ENCODE results near the gene PCSK5. TPM values are rescaled to one million over a fixed set of nuclear protein-coding genes. Genes with fewer than 3 reads are reported as not detected.

The PCSK5 gene
- total RNA-seq, 6 experiments from 2014 or later, result 1.4 to 5.8 (median 3.5) TPM

- TF ChIP-seq POLR2A (IDR thresholded peaks at IDR 0.05), result no peak
- TF ChIP-seq, protein P1, sequence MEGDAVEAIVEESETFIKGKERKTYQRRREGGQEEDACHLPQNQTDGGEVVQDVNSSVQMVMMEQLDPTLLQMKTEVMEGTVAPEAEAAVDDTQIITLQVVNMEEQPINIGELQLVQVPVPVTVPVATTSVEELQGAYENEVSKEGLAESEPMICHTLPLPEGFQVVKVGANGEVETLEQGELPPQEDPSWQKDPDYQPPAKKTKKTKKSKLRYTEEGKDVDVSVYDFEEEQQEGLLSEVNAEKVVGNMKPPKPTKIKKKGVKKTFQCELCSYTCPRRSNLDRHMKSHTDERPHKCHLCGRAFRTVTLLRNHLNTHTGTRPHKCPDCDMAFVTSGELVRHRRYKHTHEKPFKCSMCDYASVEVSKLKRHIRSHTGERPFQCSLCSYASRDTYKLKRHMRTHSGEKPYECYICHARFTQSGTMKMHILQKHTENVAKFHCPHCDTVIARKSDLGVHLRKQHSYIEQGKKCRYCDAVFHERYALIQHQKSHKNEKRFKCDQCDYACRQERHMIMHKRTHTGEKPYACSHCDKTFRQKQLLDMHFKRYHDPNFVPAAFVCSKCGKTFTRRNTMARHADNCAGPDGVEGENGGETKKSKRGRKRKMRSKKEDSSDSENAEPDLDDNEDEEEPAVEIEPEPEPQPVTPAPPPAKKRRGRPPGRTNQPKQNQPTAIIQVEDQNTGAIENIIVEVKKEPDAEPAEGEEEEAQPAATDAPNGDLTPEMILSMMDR (IDR thresholded peaks at IDR 0.05), result no peak
- Histone ChIP-seq H3K27ac (no peak overlapping the region), H3K9me3 (no peaks in the 10 kb centered on the region), H3K4me3 (no peak overlapping the region), H3K27me3 (no peaks in the 10 kb centered on the region), H3K4me1 (no peaks in the 10 kb centered on the region), H3K36me3 (no peaks in the 10 kb centered on the region)
- intact Hi-C loops (cut with DNase I), result no loop called here
- no peak for DNase-seq
- ATAC-seq, result no peak
- 70% methylated on average over 4 of the region's 5 CpGs for WGBS (ENCODE audit: insufficient coverage, low coverage, low lambda C conversion rate, missing lambda C conversion rate)
Measured at GRCh38 chr9:76177931-76178330, 287.5 kb downstream of the PCSK5 start.

- no peak for TF ChIP-seq POLR2A (IDR thresholded peaks at IDR 0.05)
- Histone ChIP-seq H3K27ac (no peak overlapping the region), H3K36me3 (no peaks in the 10 kb centered on the region), H3K4me1 (no peaks in the 10 kb centered on the region), H3K4me3 (no peak overlapping the region), H3K9me3 (no peaks in the 10 kb centered on the region), H3K27me3 (no peaks in the 10 kb centered on the region)
- intact Hi-C loops (cut with DNase I), result no loop called here
- ATAC-seq (peak in 2 of 4 donors; percentile 40 to 64), DNase-seq (no peak)
- WGBS (ENCODE audit: insufficient coverage, low coverage, low lambda C conversion rate, missing lambda C conversion rate), result 56% methylated on average over 3 of the region's 3 CpGs
Measured at GRCh38 chr9:76180541-76180940, 290.1 kb downstream of the PCSK5 start.

DNA sequence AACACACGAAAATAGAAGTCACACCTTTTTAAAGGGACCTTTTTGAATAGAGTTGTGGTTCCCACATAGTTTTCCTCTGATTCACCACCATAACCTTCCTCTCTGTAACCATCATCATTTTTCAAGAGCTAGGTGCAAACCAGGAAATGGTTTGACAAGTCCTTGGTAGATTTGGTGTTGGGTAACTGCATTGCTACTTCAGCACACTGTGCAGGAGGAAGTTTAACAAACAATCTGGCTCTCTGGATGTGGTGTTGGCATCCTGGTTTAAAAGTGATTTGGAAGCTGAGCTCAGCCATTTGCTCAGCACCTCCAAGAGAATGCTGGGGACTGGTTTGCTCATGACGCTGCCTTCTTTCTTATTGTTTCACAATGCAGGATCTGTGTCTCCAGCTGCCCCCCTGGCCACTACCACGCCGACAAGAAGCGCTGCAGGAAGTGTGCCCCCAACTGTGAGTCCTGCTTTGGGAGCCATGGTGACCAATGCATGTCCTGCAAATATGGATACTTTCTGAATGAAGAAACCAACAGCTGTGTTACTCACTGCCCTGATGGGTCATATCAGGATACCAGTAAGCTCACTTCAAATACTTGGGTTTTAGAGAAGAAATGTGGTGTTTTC is 290.7 kb downstream of the PCSK5 start:
- 65% methylated on average over 1 of the region's 5 CpGs for WGBS (ENCODE audit: insufficient coverage, low coverage, low lambda C conversion rate, missing lambda C conversion rate)
- peak in 2 of 4 donors; percentile 30 to 92 for ATAC-seq
- no peak for TF ChIP-seq POLR2A (IDR thresholded peaks at IDR 0.05)
- TF ChIP-seq, protein P1 (IDR thresholded peaks at IDR 0.05), result no peak
- intact Hi-C loops (cut with DNase I), result no loop called here
- Histone ChIP-seq H3K9me3 (no peaks in the 10 kb centered on the region), H3K27ac (no peak overlapping the region), H3K4me3 (no peak overlapping the region), H3K27me3 (no peaks in the 10 kb centered on the region), H3K36me3 (no peaks in the 10 kb centered on the region), H3K4me1 (no peaks in the 10 kb centered on the region)
- DNase-seq, result no peak

DNA sequence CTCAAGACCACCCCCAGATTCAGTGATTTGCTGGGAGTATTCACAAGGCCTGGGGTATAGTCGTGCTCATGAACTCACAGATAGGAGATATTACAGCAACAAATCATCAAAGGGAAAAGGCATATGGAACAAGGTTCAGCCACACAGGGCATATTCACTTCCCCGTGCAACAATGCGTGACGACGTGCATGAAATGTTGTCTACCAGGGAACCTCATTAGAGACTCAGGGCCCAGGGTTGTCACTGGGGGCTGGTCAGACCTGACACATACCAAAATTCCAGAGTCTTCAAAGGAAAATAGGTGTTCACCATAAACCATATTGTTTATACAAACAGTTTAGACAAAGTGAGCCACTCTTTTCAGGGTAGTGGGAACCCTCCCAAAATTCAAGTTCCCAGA is 291.3 kb downstream of the PCSK5 start:
- no peaks in the 10 kb centered on the region for H3K27me3 ChIP-seq
- no peaks in the 10 kb centered on the region for H3K36me3 ChIP-seq
- DNase-seq (no peak), ATAC-seq (no peak)
- intact Hi-C loops (cut with DNase I), result no loop called here
- WGBS (ENCODE audit: insufficient coverage, low coverage, low lambda C conversion rate, missing lambda C conversion rate), result 87% methylated on average over 5 of the region's 5 CpGs
- no peaks in the 10 kb centered on the region for H3K9me3 ChIP-seq
- no peak for TF ChIP-seq POLR2A (IDR thresholded peaks at IDR 0.05)
- TF ChIP-seq, protein P1 (IDR thresholded peaks at IDR 0.05), result no peak
- H3K27ac ChIP-seq, result no peak overlapping the region
- H3K4me3 ChIP-seq, result no peak overlapping the region
- H3K4me1 ChIP-seq, result no peaks in the 10 kb centered on the region

GRCh38 chr9:76185432-76185831 is 295.0 kb downstream of the PCSK5 start:
- WGBS (ENCODE audit: insufficient coverage, low coverage, low lambda C conversion rate, missing lambda C conversion rate), result 85% methylated on average over 1 of the region's 1 CpG
- intact Hi-C loops (cut with DNase I), result no loop called here
- DNase-seq (no peak), ATAC-seq (no peak)
- Histone ChIP-seq H3K4me3 (no peak overlapping the region), H3K9me3 (no peaks in the 10 kb centered on the region), H3K36me3 (no peaks in the 10 kb centered on the region), H3K4me1 (no peaks in the 10 kb centered on the region), H3K27me3 (no peaks in the 10 kb centered on the region), H3K27ac (no peak overlapping the region)
- TF ChIP-seq, protein P1 (IDR thresholded peaks at IDR 0.05), result no peak
- TF ChIP-seq POLR2A (IDR thresholded peaks at IDR 0.05), result no peak

Measured in right lobe of liver (tissue), 6 donors.